Uterus (tissue), 4 donors: ENCODE data around the gene S100PBP. TPM values are rescaled to one million over a fixed set of nuclear protein-coding genes. Genes with fewer than 3 reads are reported as not detected.

ENCODE experiments used
- DNase-seq, 2 donors: peaks; one replicate each; pipeline ENCODE4 v3.0.0-alpha.2; 2019 to 2020
- H3K27ac ChIP-seq, 2 donors: fragments of 200-600 bp; sonication (generic); 1 replicate in 1 of 2; 2 replicates in 1 of 2; pipeline ENCODE4 v1.5.1; 2016 to 2018
- H3K27me3 ChIP-seq, 2 donors: fragments of 200-600 bp; sonication (generic); one replicate each; pipeline ENCODE4 v1.5.1; 2018 to 2019; ENCODE audit warnings: control low read depth in 1 of 2
- H3K36me3 ChIP-seq, 2 donors: fragments of 200-600 bp; sonication (generic); one replicate each; pipeline ENCODE4 v1.5.1; 2019; ENCODE audit warnings: control low read depth in 1 of 2
- H3K4me1 ChIP-seq, 2 donors: fragments of 200-600 bp; sonication (generic); one replicate each; pipeline ENCODE4 v1.5.1; 2018 to 2019; ENCODE audit warnings: control low read depth in 1 of 2
- H3K4me3 ChIP-seq, 2 donors: fragments of 200-600 bp; sonication (generic); 1 replicate in 1 of 2; 2 replicates in 1 of 2; pipeline ENCODE4 v1.5.1; 2018 to 2019; ENCODE audit warnings: mild to moderate bottlenecking in 1 of 2
- H3K9me3 ChIP-seq, 2 donors: fragments of 200-600 bp; sonication (generic); one replicate each; pipeline ENCODE4 v1.5.1; 2019; ENCODE audit warnings: control low read depth in 1 of 2
- CTCF ChIP-seq, 4 experiments: fragments of 200-600 bp in 2 of 4; fragments of 450-650 bp in 2 of 4; sonication (generic) in 2 of 4; IDR thresholded peaks; one replicate each; pipeline ENCODE4 v1.5.1; 2016 to 2019; ENCODE audit warnings: antibody characterized with exemption in 4 of 4, mild to moderate bottlenecking in 2 of 4, moderate library complexity in 1 of 4
- POLR2A ChIP-seq, 2 donors: fragments of 450-650 bp; IDR thresholded peaks; one replicate each; pipeline ENCODE4 v1.6.1; 2016; ENCODE audit warnings: antibody characterized with exemption in 2 of 2, mild to moderate bottlenecking in 1 of 2, moderate library complexity in 1 of 2
- intact Hi-C: fragments of 100-400 bp; cut with DNase I; formaldehyde crosslinking; loops from one replicate; pipeline ENCODE4 v1.15.1; 2023; ENCODE audit warnings: low total_unique reads
- total RNA-seq, 4 donors: library from RNA; depleted of rRNA in 3 of 4; stranded (reverse); fragments of >200 nt in 3 of 4; gene quantifications; one replicate each; pipeline versions ENCODE4 v1.1.0 to v1.2.4, GENCODE V29; 2014 to 2023
- donor health status: DM: yes; HTN: yes; CAD: no.

S100PBP gene
- total RNA-seq, 4 donors from 2014 or later, result 50.2 to 168 (median 76.4) TPM

- Histone ChIP-seq H3K4me1 (no peaks in the 10 kb centered on the region), H3K27me3 (no peaks in the 10 kb centered on the region), H3K36me3 (no peaks in the 10 kb centered on the region), H3K9me3 (no peaks in the 10 kb centered on the region), H3K4me3 (no peak overlapping the region), H3K27ac (no peak overlapping the region)
- no peak for DNase-seq
- intact Hi-C loops, result no loop called here
- TF ChIP-seq CTCF (IDR thresholded peaks at IDR 0.05), result no peak
- no peak for TF ChIP-seq POLR2A (IDR thresholded peaks at IDR 0.05)
Measured at GRCh38 chr1:32873484-32873883, 56.0 kb downstream of the S100PBP start.

DNA sequence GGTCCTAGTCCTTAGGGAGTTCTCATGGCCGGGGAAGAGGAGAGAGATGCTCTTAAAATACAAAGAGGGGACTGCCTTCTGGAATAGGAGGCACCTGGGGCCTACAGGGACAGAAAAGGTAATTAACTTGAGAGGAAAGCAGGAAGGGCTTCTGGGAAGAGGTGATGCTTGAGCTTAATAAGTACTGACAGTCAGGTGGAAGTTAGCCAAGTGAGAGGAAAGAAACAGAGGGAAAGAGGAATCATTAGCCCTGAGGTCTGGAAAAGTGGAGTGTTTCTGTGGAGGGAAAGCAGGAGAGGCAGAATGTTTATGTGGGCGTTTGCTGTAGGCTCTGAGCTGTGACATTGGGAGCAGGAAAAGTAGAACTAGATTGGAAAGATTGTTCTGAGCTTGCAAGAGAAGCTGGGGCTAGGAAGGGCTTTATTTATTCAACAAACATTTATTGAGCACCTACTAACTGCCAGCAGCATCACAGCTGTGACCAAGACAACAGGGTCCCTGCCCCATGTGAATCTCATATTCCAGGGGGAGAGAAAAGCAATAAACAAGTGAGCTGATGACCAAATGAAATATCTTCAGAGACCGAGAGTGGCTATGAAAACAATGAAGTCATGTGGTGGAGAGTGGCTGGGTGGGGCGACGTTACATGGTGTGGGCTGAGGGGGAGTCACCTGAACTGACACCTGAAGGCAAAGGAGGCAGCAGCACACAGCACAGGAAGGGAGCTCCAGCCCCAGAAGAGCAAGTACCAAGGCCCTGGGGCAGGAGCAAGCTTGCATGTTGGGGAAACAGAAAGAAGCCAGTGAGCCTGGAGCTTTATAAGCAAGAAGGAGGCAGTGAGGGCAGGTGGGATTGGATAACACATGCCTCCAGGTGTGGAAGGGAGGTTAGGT, 57.7 kb downstream of the S100PBP start:
- Histone ChIP-seq H3K27ac (no peak overlapping the region), H3K36me3 (no peaks in the 10 kb centered on the region), H3K9me3 (no peaks in the 10 kb centered on the region), H3K4me1 (no peaks in the 10 kb centered on the region), H3K4me3 (no peak overlapping the region), H3K27me3 (no peaks in the 10 kb centered on the region)
- no peak for DNase-seq
- intact Hi-C loops, result no loop called here
- TF ChIP-seq CTCF (IDR thresholded peaks at IDR 0.05) (no peak), POLR2A (IDR thresholded peaks at IDR 0.05) (no peak)

GRCh38 chr1:32876341-32877210, 59.1 kb downstream of the S100PBP start:
- DNase-seq, result no peak
- no peak overlapping the region for H3K4me3 ChIP-seq
- no peaks in the 10 kb centered on the region for H3K27me3 ChIP-seq
- H3K4me1 ChIP-seq, result no peaks in the 10 kb centered on the region
- TF ChIP-seq POLR2A (IDR thresholded peaks at IDR 0.05), result no peak
- TF ChIP-seq CTCF (IDR thresholded peaks at IDR 0.05), result peak; percentile 37 to 63 (median 48)
- no peak overlapping the region for H3K27ac ChIP-seq
- intact Hi-C loops, result no loop called here
- H3K9me3 ChIP-seq, result no peaks in the 10 kb centered on the region
- no peaks in the 10 kb centered on the region for H3K36me3 ChIP-seq

DNA sequence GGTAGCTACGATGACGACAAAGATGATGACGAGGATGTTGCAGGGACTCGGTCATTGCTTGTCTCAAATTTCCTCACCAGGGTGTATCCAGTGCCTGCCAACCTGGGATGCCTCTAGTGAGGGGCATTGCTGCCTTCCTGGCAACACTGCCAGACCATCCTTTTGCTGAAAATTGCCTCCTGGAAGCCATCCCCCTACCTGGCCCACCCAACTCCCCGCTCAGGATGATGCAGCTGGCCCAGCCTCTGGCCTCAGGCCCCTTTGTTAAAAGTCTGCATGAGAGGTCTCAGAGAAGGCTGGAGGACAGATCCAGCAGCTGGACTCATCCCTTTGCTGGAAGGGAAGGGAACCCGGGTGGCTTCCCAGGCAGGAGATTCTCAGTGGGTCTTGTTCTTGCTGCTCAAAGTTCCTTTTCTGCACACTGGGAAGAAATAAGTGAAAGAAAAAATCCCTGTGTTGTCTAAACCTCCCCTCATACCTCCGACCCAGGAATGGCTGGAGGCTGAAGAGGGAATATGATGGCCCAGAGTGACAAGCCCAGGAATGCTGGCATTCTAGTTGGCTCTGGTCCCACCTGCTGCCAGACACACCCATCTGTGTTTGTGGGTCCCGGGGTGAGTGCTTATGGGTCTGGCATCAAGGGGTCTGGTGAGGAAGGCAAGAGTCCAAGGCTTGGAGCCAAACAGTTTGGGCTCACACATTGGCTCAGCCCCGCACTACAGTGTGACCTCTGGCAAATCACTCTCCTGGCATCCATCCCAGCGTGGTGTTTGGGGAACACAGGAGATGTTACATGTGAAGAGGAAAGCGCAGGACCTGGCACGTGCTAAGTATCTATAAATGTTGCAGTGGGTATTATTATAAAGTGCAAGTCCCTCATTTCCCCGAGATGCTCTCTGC, 60.0 kb downstream of the S100PBP start:
- Histone ChIP-seq H3K4me3 (no peak overlapping the region), H3K9me3 (no peaks in the 10 kb centered on the region), H3K27ac (no peak overlapping the region), H3K27me3 (no peaks in the 10 kb centered on the region), H3K36me3 (no peaks in the 10 kb centered on the region), H3K4me1 (no peaks in the 10 kb centered on the region)
- DNase-seq, result no peak
- TF ChIP-seq CTCF (IDR thresholded peaks at IDR 0.05), result no peak
- no peak for TF ChIP-seq POLR2A (IDR thresholded peaks at IDR 0.05)
- intact Hi-C loops, result no loop called here
